GM10248 (cell line): Measurements from ENCODE around the gene CHCHD1.
"Not testable (repeated sequence)": the region's sequence is repeated elsewhere in the genome, so short reads cannot be mapped to it uniquely, and the experiment has no call there.

Experiments used
- CTCF ChIA-PET: fragments of 300-600 bp; sonication (Branson Sonifier 250); formaldehyde crosslinking; extraction: SDS; loops from one replicate; lab custom pipeline; 2021; ENCODE audit warnings: antibody characterized with exemption; lab: Yijun Ruan, JAX
- POLR2A ChIA-PET: fragments of 350-650 bp; sonication (Branson Sonifier 250); formaldehyde crosslinking; extraction: SDS; loops from one replicate; lab custom pipeline; 2020; ENCODE audit warnings: antibody characterized with exemption; lab: Yijun Ruan, JAX
- DNase-seq: peaks from one replicate; pipeline ENCODE4 v3.0.0; 2012; ENCODE audit errors: extremely low spot score
- CTCF ChIP-seq: IDR thresholded peaks from 2 replicates; pipeline ENCODE4 v1.5.1; 2012; ENCODE audit warnings: mild to moderate bottlenecking, low read depth; ENCODE audit errors: extremely low read depth, missing control alignments, control extremely low read depth

Gene CHCHD1

GRCh38 chr10:73781548-73781878 lies 335 bp upstream of the CHCHD1 start:
- CTCF ChIA-PET, result interaction anchor here (0.8 to 2.9 kb wide), 9 partner anchors 9 to 252 kb away, joined by 3 to 12 read pairs (median 4); a partner anchor contains a TSS
- TF ChIP-seq CTCF, result no peak
- DNase-seq, result no peak
- POLR2A ChIA-PET, result interaction anchor here (0.8 to 1.8 kb wide), 3 partner anchors 9 to 37 kb away, joined by 3 to 10 read pairs (median 3); a partner anchor contains a TSS

GRCh38 chr10:73782749-73783085 lies 869 bp downstream of the CHCHD1 start:
- ChIA-PET CTCF (interaction anchor here (2.9 to 3.0 kb wide), 2 partner anchors 10 to 97 kb away, joined by 12 read pairs; a partner anchor contains a TSS), POLR2A (no interaction called here)
- no peak for TF ChIP-seq CTCF
- DNase-seq, result no peak

- TF ChIP-seq CTCF, result no peak
- ChIA-PET POLR2A (interaction anchor here (1.1 kb wide), 1 partner anchor 12 kb away, joined by 3 read pairs; no protein-coding TSS in a partner anchor), CTCF (interaction anchor here (0.7 to 3.0 kb wide), 5 partner anchors 11 to 94 kb away, joined by 3 to 12 read pairs (median 5); no protein-coding TSS in a partner anchor)
- DNase-seq, result peak; percentile 91
These were observed 3.4 kb downstream of the CHCHD1 start, which contains the start of gene ZSWIM8 for GRCh38 chr10:73785211-73785720. TSS of gene ZSWIM8 (plus strand) at chr10:73785606. CDS start at chr10:73785879, 273 bp downstream.

GRCh38 chr10:73785721-73786511 lies 4.1 kb downstream of the CHCHD1 start:
- TF ChIP-seq CTCF, result no peak
- peak; percentile 50 for DNase-seq
- ChIA-PET POLR2A (interaction anchor here (0.9 to 1.3 kb wide), 4 partner anchors 13 to 43 kb away, joined by 3 to 5 read pairs (median 3); no protein-coding TSS in a partner anchor), CTCF (interaction anchor here (0.7 to 3.0 kb wide), 7 partner anchors 10 to 94 kb away, joined by 3 to 12 read pairs (median 4); no protein-coding TSS in a partner anchor)

GRCh38 chr10:73786512-73786885 lies 4.7 kb downstream of the CHCHD1 start:
- ChIA-PET POLR2A (interaction anchor here (0.9 to 1.3 kb wide), 4 partner anchors 13 to 44 kb away, joined by 3 to 5 read pairs (median 3); no protein-coding TSS in a partner anchor), CTCF (interaction anchor here (0.8 to 1.6 kb wide), 5 partner anchors 10 to 93 kb away, joined by 4 to 7 read pairs (median 4); no protein-coding TSS in a partner anchor)
- no peak for DNase-seq
- no peak for TF ChIP-seq CTCF

- CTCF ChIA-PET, result interaction anchor here (1.3 to 1.5 kb wide), 3 partner anchors 18 to 92 kb away, joined by 3 to 4 read pairs (median 4); no protein-coding TSS in a partner anchor
- POLR2A ChIA-PET, result interaction anchor here (0.6 to 1.3 kb wide), 3 partner anchors 12 to 23 kb away, joined by 3 read pairs; no protein-coding TSS in a partner anchor
- not testable (repeated sequence) for DNase-seq
These were observed 5.4 kb downstream of the CHCHD1 start for GRCh38 chr10:73787031-73787800.
